ENCODE measurements around the gene CLDN9. TPM values are rescaled to one million over a fixed set of nuclear protein-coding genes. Genes with fewer than 3 reads are reported as not detected.

The CLDN9 gene
- total and polyA plus RNA-seq, 9 of the 15 experiments (the other 6 are each of a cell fraction or from before 2014, with no cell fraction given) = 0.12 to 0.44 (median 0.22) TPM; not detected in 4

DNA sequence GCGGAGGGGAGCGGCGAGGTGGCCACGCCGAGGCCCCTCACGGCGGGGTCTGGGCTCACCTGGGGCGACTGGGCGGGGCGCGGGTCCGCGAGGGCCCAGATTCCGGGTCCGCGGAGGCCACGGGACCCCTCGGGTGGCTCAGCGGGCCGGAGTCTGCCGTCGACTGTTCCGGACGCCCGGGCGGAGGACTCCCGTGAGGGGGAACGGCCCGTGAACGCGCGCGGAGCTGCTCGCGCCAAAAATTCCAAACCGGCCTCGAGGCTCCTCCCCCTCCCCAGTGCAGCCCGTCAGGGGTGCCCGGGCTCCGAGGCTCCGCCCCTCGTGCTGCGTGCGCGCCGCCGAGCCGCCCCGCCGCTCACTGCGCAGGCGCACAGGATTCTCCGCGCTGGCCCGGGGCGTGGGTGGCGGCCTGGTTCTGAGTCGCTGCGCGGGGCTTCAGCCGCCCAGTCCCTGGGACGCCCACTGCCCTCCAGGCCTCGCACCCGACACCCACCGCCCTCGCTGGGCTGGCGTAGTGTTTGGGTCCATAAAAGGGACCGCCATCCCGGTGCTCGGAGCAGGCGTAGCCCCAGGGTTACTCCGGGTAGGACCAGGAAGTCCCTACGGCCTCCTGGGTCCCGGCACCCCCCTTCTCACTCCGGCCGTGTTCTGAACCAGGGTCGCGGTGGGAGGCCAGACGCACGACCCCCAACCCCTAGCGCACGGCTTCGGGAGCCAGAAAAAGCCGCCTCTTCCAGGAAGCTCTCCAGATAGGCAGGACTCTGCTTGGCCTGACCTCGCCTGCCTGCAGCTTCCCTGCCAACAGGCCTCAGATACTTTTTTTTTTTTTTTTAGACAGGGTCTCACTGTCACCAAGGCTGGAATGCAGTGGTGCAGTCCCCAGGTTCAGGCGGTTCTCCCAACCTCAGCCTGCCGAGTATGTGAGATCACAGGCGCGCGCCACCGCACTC lies 32.2 kb upstream of the CLDN9 start, which contains the start of gene PKMYT1 (continued):
- peak; percentile 62 for TF ChIP-seq VEZF1 (CRISPR knock-in tag; IDR thresholded peaks at IDR 0.05)
- TF ChIP-seq, protein P1, sequence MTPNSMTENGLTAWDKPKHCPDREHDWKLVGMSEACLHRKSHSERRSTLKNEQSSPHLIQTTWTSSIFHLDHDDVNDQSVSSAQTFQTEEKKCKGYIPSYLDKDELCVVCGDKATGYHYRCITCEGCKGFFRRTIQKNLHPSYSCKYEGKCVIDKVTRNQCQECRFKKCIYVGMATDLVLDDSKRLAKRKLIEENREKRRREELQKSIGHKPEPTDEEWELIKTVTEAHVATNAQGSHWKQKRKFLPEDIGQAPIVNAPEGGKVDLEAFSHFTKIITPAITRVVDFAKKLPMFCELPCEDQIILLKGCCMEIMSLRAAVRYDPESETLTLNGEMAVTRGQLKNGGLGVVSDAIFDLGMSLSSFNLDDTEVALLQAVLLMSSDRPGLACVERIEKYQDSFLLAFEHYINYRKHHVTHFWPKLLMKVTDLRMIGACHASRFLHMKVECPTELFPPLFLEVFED (CRISPR knock-in tag; conservative IDR thresholded peaks at IDR 0.05) = no peak
- TF ChIP-seq ZNF445 (CRISPR knock-in tag; IDR thresholded peaks at IDR 0.05; ENCODE audit: low read depth) = no peak
- TF ChIP-seq SAP30 (IDR thresholded peaks at IDR 0.05; ENCODE audit: borderline replicate concordance, insufficient read depth, low read depth, low read length, poor library complexity, severe bottlenecking) = peak; percentile 73
- peak; percentile 55; the same call in 1 of the 2 replicates for TF ChIP-seq TARDBP (IDR thresholded peaks at IDR 0.05)
- peak; percentile 79 for TF ChIP-seq TBP (optimal IDR thresholded peaks at IDR 0.05; ENCODE audit: low read depth, low read length)
- peak; percentile 44; the same call in 1 of the 2 replicates for TF ChIP-seq IRF1 (CRISPR knock-in tag; IDR thresholded peaks at IDR 0.05; ENCODE audit: borderline replicate concordance)
- peak; percentile 91 for TF ChIP-seq FOXP1 (CRISPR knock-in tag; IDR thresholded peaks at IDR 0.05)
- peak; percentile 27; the same call in 1 of the 2 replicates for TF ChIP-seq ATF7 (IDR thresholded peaks at IDR 0.05)
- peak; percentile 37 for TF ChIP-seq ETS2 (tag; IDR thresholded peaks at IDR 0.05; ENCODE audit: borderline replicate concordance, poor library complexity, severe bottlenecking)
- 0 out of 2 replicates have a peak, but pooled peaks have one; percentile 18 for TF ChIP-seq STAG1 (CRISPR knock-in tag; IDR thresholded peaks at IDR 0.05; ENCODE audit: borderline replicate concordance)
- TF ChIP-seq BCLAF1 (IDR thresholded peaks at IDR 0.05; ENCODE audit: borderline replicate concordance in 1 of 2, control insufficient read depth in 1 of 2, low read depth in 2 of 2, low read length in 1 of 2) = no peak
- 0 out of 2 replicates have a peak, but pooled peaks have one; percentile 27 for TF ChIP-seq NCOA1 (IDR thresholded peaks at IDR 0.05; ENCODE audit: low read depth)
- TF ChIP-seq NRF1 (conservative IDR thresholded peaks at IDR 0.05 in 1 of 2, IDR thresholded peaks at IDR 0.05 in 1 of 2) = peak; percentile 98
- peak; percentile 83 for TF ChIP-seq FUS (optimal IDR thresholded peaks at IDR 0.05; ENCODE audit: low read depth, low read length)
